Fibroblast of lung (primary cell): ENCODE data around the gene PDIA5. TPM values are rescaled to one million over a fixed set of nuclear protein-coding genes. Genes with fewer than 3 reads are reported as not detected.

Experiments
- DNase-seq, 2 donors: peaks; one replicate each; pipeline versions ENCODE4 v3.0.0 to v3.0.0-alpha.2; 2010; ENCODE audit warnings: low read depth in 2 of 2
- H2AFZ ChIP-seq: 2 replicates; pipeline ENCODE4 v1.5.1; 2012; ENCODE audit warnings: low read length, control low read depth, inconsistent platforms
- H3K27ac ChIP-seq: 2 replicates; pipeline ENCODE4 v1.5.1; 2011; ENCODE audit warnings: low read length, control low read depth; ENCODE audit not compliant: insufficient read depth
- H3K27me3 ChIP-seq: 2 replicates; pipeline ENCODE4 v1.5.1; 2011; ENCODE audit warnings: mild to moderate bottlenecking, low read length; ENCODE audit not compliant: control insufficient read depth, insufficient read depth
- H3K36me3 ChIP-seq: 2 replicates; pipeline ENCODE4 v1.5.1; 2011; ENCODE audit warnings: low read length; ENCODE audit not compliant: control insufficient read depth, insufficient read depth
- H3K4me1 ChIP-seq: 2 replicates; pipeline ENCODE4 v1.5.1; 2011; ENCODE audit warnings: low read length; ENCODE audit not compliant: control insufficient read depth, insufficient read depth; ENCODE audit errors: extremely low read depth
- H3K4me2 ChIP-seq: 2 replicates; pipeline ENCODE4 v1.5.1; 2011; ENCODE audit warnings: low read length, control low read depth; ENCODE audit not compliant: insufficient read depth; ENCODE audit errors: extremely low read depth
- H3K4me3 ChIP-seq, 4 experiments: fragments of 200-600 bp in 1 of 4; sonication (generic) in 1 of 4; replicated peaks in 1 of 4; 2 replicates each; pipeline ENCODE4 v1.5.1; 2011 to 2016; ENCODE audit warnings: low read length in 4 of 4, low read depth in 3 of 4, mild to moderate bottlenecking in 3 of 4, control low read depth in 2 of 4, inconsistent platforms in 1 of 4, mixed read lengths in 1 of 4; ENCODE audit not compliant: insufficient read depth in 1 of 4; ENCODE audit errors: control extremely low read depth in 1 of 4
- H3K79me2 ChIP-seq: 2 replicates; pipeline ENCODE4 v1.5.1; 2012; ENCODE audit warnings: mild to moderate bottlenecking, low read length, inconsistent platforms; ENCODE audit not compliant: control insufficient read depth, insufficient read depth
- H3K9ac ChIP-seq: 2 replicates; pipeline ENCODE4 v1.5.1; 2011; ENCODE audit warnings: mild to moderate bottlenecking, low read length, control low read depth; ENCODE audit not compliant: insufficient read depth
- H3K9me3 ChIP-seq: 2 replicates; pipeline ENCODE4 v1.5.1; 2012; ENCODE audit warnings: low read depth, low read length; ENCODE audit not compliant: control insufficient read depth, insufficient read depth
- H4K20me1 ChIP-seq: 2 replicates; pipeline ENCODE4 v1.5.1; 2011; ENCODE audit warnings: low read length; ENCODE audit not compliant: control insufficient read depth, insufficient read depth; ENCODE audit errors: extremely low read depth
- CTCF ChIP-seq, 2 donors: IDR thresholded peaks in 1 of 2; conservative IDR thresholded peaks in 1 of 2; 1 replicate in 1 of 2; 2 replicates in 1 of 2; pipeline ENCODE4 v1.5.1; 2011 to 2012; ENCODE audit warnings: low read length in 2 of 2, control low read depth in 1 of 2, inconsistent platforms in 1 of 2, low read depth in 1 of 2, mild to moderate bottlenecking in 1 of 2
- EZH2 ChIP-seq: IDR thresholded peaks from 2 replicates; pipeline ENCODE4 v1.5.1; 2012; ENCODE audit warnings: low read length, control low read depth, mild to moderate bottlenecking; ENCODE audit errors: missing control alignments
- polyA plus RNA-seq, 2 donors: library from polyadenylated mRNA; depleted of rRNA in 1 of 2; stranded (reverse) in 1 of 2; unstranded in 1 of 2; fragments of >200 nt; gene quantifications; 2 replicates each; pipeline ENCODE4 v1.2.1, GENCODE V29; 2011 to 2012; ENCODE audit warnings: missing spikeins in 1 of 2
- total RNA-seq: library from RNA; depleted of rRNA; stranded (reverse); fragments of >200 nt; gene quantifications from 2 replicates; pipeline ENCODE4 v1.2.1, GENCODE V29; 2014

The PDIA5 gene
- total and polyA plus RNA-seq, 2 donors (not counting 1 experiment from before 2014, with no cell fraction given): 27.9 to 51.4 TPM

GRCh38 chr3:123064914-123065313 is 1.9 kb upstream of the PDIA5 start:
- no peaks in the 10 kb centered on the region for H3K9me3 ChIP-seq
- H3K79me2 ChIP-seq: peaks cover 25% of the 10 kb centered on the region
- H3K27me3 ChIP-seq: peaks cover 3% of the 10 kb centered on the region
- DNase-seq: no peak
- no peak overlapping the region for H3K4me3 ChIP-seq
- no peak overlapping the region for H3K4me2 ChIP-seq
- H2AFZ ChIP-seq: no peak overlapping the region
- no peak overlapping the region for H3K9ac ChIP-seq
- H4K20me1 ChIP-seq: no peaks in the 10 kb centered on the region
- TF ChIP-seq CTCF (conservative IDR thresholded peaks at IDR 0.05 in 1 of 2, IDR thresholded peaks at IDR 0.05 in 1 of 2; ENCODE audit: low read depth in 1 of 2, low read length in 2 of 2) (no peak), EZH2 (no peak)
- H3K27ac ChIP-seq: no peak overlapping the region
- H3K36me3 ChIP-seq: no peaks in the 10 kb centered on the region
- peaks cover 2% of the 10 kb centered on the region for H3K4me1 ChIP-seq

GRCh38 chr3:123066599-123066895 is 278 bp upstream of the PDIA5 start:
- peak overlapping the region; percentile 8 for H3K9ac ChIP-seq

More at GRCh38 chr3:123066599-123066895, 278 bp upstream of the PDIA5 start:
- Histone ChIP-seq H2AFZ (peak overlapping the region; percentile 80), H4K20me1 (no peaks in the 10 kb centered on the region), H3K4me2 (peak overlapping the region; percentile 93), H3K9me3 (no peaks in the 10 kb centered on the region), H3K4me3 (peak overlapping the region; percentile 42 to 90 (median 90)), H3K36me3 (no peaks in the 10 kb centered on the region), H3K27ac (peak overlapping the region; percentile 78), H3K79me2 (peaks cover 37% of the 10 kb centered on the region), H3K4me1 (peaks cover 2% of the 10 kb centered on the region), H3K27me3 (no peaks in the 10 kb centered on the region)
- no peak for TF ChIP-seq EZH2
- no peak for TF ChIP-seq CTCF (conservative IDR thresholded peaks at IDR 0.05 in 1 of 2, IDR thresholded peaks at IDR 0.05 in 1 of 2; ENCODE audit: low read depth in 1 of 2, low read length in 2 of 2)
- no peak for DNase-seq
